CD14-positive monocyte (primary cell): ENCODE results near the gene CD226. TPM values are rescaled to one million over a fixed set of nuclear protein-coding genes. Genes with fewer than 3 reads are reported as not detected.

Experiments
- DNase-seq, 3 donors: peaks; one replicate each; pipeline ENCODE4 v3.0.0-alpha.2; 2011 to 2022
- H2AFZ ChIP-seq: 2 replicates; pipeline ENCODE4 v1.6.0; 2012; ENCODE audit warnings: mild to moderate bottlenecking, low read depth, low read length, inconsistent platforms; ENCODE audit not compliant: insufficient read depth, poor library complexity, severe bottlenecking
- H3K27ac ChIP-seq, 2 donors: 1 replicate in 1 of 2; 2 replicates in 1 of 2; pipeline ENCODE4 v1.5.1; 2012 to 2013; ENCODE audit warnings: low read length in 2 of 2, control low read depth in 1 of 2, inconsistent platforms in 1 of 2, low read depth in 1 of 2, mild to moderate bottlenecking in 1 of 2
- H3K27me3 ChIP-seq, 2 donors: one replicate each; pipeline versions ENCODE4 v1.6.0 to v1.6.1; 2011 to 2013; ENCODE audit warnings: low read length in 2 of 2; ENCODE audit not compliant: control insufficient read depth in 2 of 2, insufficient read depth in 2 of 2
- H3K36me3 ChIP-seq, 2 donors: replicated peaks in 1 of 2; 1 replicate in 1 of 2; 2 replicates in 1 of 2; pipeline versions ENCODE4 v1.5.1 to v1.6.1; 2012 to 2013; ENCODE audit warnings: low read length in 2 of 2, control low read depth in 1 of 2, inconsistent platforms in 1 of 2, mild to moderate bottlenecking in 1 of 2; ENCODE audit not compliant: insufficient read depth in 2 of 2, control insufficient read depth in 1 of 2
- H3K4me1 ChIP-seq, 2 donors: 1 replicate in 1 of 2; 2 replicates in 1 of 2; pipeline versions ENCODE4 v1.5.1 to v1.6.1; 2012 to 2013; ENCODE audit warnings: low read length in 2 of 2, control low read depth in 1 of 2, inconsistent platforms in 1 of 2, mild to moderate bottlenecking in 1 of 2, moderate library complexity in 1 of 2; ENCODE audit not compliant: insufficient read depth in 2 of 2, control insufficient read depth in 1 of 2
- H3K4me2 ChIP-seq: replicated peaks from 2 replicates; pipeline ENCODE3; 2012; ENCODE audit warnings: low read length, moderate library complexity, mild to moderate bottlenecking; ENCODE audit not compliant: poor library complexity, severe bottlenecking; ENCODE audit errors: extremely low read depth
- H3K4me3 ChIP-seq, 3 experiments: fragments of 200-600 bp in 1 of 3; sonication (generic) in 1 of 3; replicated peaks in 1 of 3; 1 replicate in 2 of 3; 2 replicates in 1 of 3; pipeline ENCODE4 v1.5.1; 2011 to 2013; ENCODE audit warnings: low read length in 3 of 3, mild to moderate bottlenecking in 3 of 3, control low read depth in 2 of 3, low read depth in 2 of 3, inconsistent platforms in 1 of 3, moderate library complexity in 1 of 3
- H3K79me2 ChIP-seq: 2 replicates; pipeline ENCODE4 v1.6.0; 2012; ENCODE audit warnings: mild to moderate bottlenecking, control low read depth, inconsistent platforms, low read length, moderate library complexity; ENCODE audit not compliant: insufficient read depth
- H3K9ac ChIP-seq: 2 replicates; pipeline ENCODE4 v1.6.0; 2017; ENCODE audit warnings: low read length, mild to moderate bottlenecking; ENCODE audit not compliant: insufficient read depth, poor library complexity, severe bottlenecking
- H3K9me3 ChIP-seq, 2 donors: replicated peaks in 1 of 2; 1 replicate in 1 of 2; 2 replicates in 1 of 2; pipeline versions ENCODE4 v1.5.1 to v1.6.1; 2012 to 2013; ENCODE audit warnings: low read length in 2 of 2, control low read depth in 1 of 2; ENCODE audit not compliant: control insufficient read depth in 1 of 2, insufficient read depth in 1 of 2
- H4K20me1 ChIP-seq: 2 replicates; pipeline ENCODE4 v1.6.0; 2012; ENCODE audit warnings: mild to moderate bottlenecking, low read length, control low read depth, moderate library complexity; ENCODE audit not compliant: insufficient read depth
- H3K27ac Mint-ChIP-seq, 7 donors: one replicate each; pipeline ENCODE4 v1.8.0; 2020; ENCODE audit warnings: mild to moderate bottlenecking in 7 of 7, mixed read lengths in 7 of 7, moderate library complexity in 6 of 7, inconsistent platforms in 2 of 7
- H3K27me3 Mint-ChIP-seq, 3 donors: one replicate each; pipeline ENCODE4 v1.8.0; 2021 to 2022; ENCODE audit warnings: low read depth in 3 of 3, mild to moderate bottlenecking in 3 of 3, mixed read lengths in 3 of 3, moderate library complexity in 3 of 3, inconsistent platforms in 1 of 3
- H3K36me3 Mint-ChIP-seq, 2 donors: one replicate each; pipeline ENCODE4 v1.8.0; 2020; ENCODE audit warnings: mixed read lengths in 2 of 2, inconsistent platforms in 1 of 2, mild to moderate bottlenecking in 1 of 2
- H3K4me1 Mint-ChIP-seq: one replicate; pipeline ENCODE4 v1.8.0; 2020; ENCODE audit warnings: mild to moderate bottlenecking, mixed read lengths
- H3K4me3 Mint-ChIP-seq, 2 donors: one replicate each; pipeline ENCODE4 v1.8.0; 2020; ENCODE audit warnings: mild to moderate bottlenecking in 2 of 2, mixed read lengths in 2 of 2, moderate library complexity in 1 of 2
- H3K9me3 Mint-ChIP-seq, 7 donors: one replicate each; pipeline ENCODE4 v1.8.0; 2020 to 2022; ENCODE audit warnings: mixed read lengths in 7 of 7, mild to moderate bottlenecking in 6 of 7, moderate library complexity in 6 of 7, inconsistent platforms in 2 of 7
- CTCF ChIP-seq: fragments of 200-600 bp; IDR thresholded peaks from one replicate; pipeline ENCODE4 v1.8.0; 2022; ENCODE audit warnings: antibody characterized with exemption, mild to moderate bottlenecking
- WGBS: methylation state at CpG from one replicate; pipeline ENCODE4 v1.1.5; 2013; ENCODE audit warnings: missing lambda C conversion rate; ENCODE audit not compliant: insufficient coverage; 5-methylcytosine and 5-hydroxymethylcytosine counted together
- intact Hi-C, 2 donors: fragments of 100-400 bp; cut with micrococcal nuclease; formaldehyde crosslinking; loops; one replicate each; pipeline versions ENCODE4 v1.15.0 to v1.15.1; 2023
- polyA plus RNA-seq, 3 donors: library from polyadenylated mRNA; depleted of rRNA in 1 of 3; unstranded in 2 of 3; stranded (reverse) in 1 of 3; fragments of 300-500 nt in 2 of 3; fragments of >200 nt in 1 of 3; fragmentation: Illumina TruSeq in 2 of 3; gene quantifications; 1 replicate in 2 of 3; 2 replicates in 1 of 3; pipeline ENCODE4 v1.2.3, GENCODE V29; 2012 to 2021

CD226 gene
- polyA plus RNA-seq, 3 donors, result 0.53 to 1.1 (median 0.65) TPM

- no peak for DNase-seq
Measured at GRCh38 chr18:69895066-69896047, 52.3 kb downstream of the CD226 start.

GRCh38 chr18:69894467-69894866 lies 53.2 kb downstream of the CD226 start:
- peaks cover 0 to 5% of the 10 kb centered on the region in 2 donors for H3K4me1 ChIP-seq
- no peak for TF ChIP-seq CTCF
- no peak overlapping the region for H2AFZ ChIP-seq
- no peak for DNase-seq
- no peaks in the 10 kb centered on the region for H3K36me3 ChIP-seq
- Mint-ChIP-seq H3K27ac (no peak overlapping the region), H3K9me3 (peaks cover 0 to 11% (median 4%) of the 10 kb centered on the region in 7 donors), H3K27me3 (peaks cover 0 to 2% (median 0%) of the 10 kb centered on the region in 3 donors), H3K4me3 (no peak overlapping the region), H3K36me3 (no peaks in the 10 kb centered on the region), H3K4me1 (peaks cover 12% of the 10 kb centered on the region)
- no peaks in the 10 kb centered on the region for H3K9me3 ChIP-seq
- no CpG with 5 or more reads among the region's 2 CpGs for WGBS
- no peak overlapping the region for H3K27ac ChIP-seq
- intact Hi-C loops, result no loop called here
- H3K4me2 ChIP-seq, result no peak overlapping the region
- no peak overlapping the region for H3K4me3 ChIP-seq
- H3K79me2 ChIP-seq, result no peaks in the 10 kb centered on the region
- no peaks in the 10 kb centered on the region for H3K27me3 ChIP-seq
- no peaks in the 10 kb centered on the region for H4K20me1 ChIP-seq
- no peak overlapping the region for H3K9ac ChIP-seq

More at GRCh38 chr18:69895066-69896047, 52.3 kb downstream of the CD226 start:
- WGBS, result 98% methylated on average over 16 of the region's 19 CpGs
- Mint-ChIP-seq H3K4me3 (no peak overlapping the region), H3K4me1 (peaks cover 12% of the 10 kb centered on the region), H3K27ac (no peak overlapping the region), H3K36me3 (no peaks in the 10 kb centered on the region), H3K9me3 (peaks cover 0 to 11% (median 4%) of the 10 kb centered on the region in 7 donors), H3K27me3 (no peaks in the 10 kb centered on the region)
- no peaks in the 10 kb centered on the region for H3K27me3 ChIP-seq
- no peak overlapping the region for H3K4me2 ChIP-seq
- no peak overlapping the region for H3K4me3 ChIP-seq
- no peak for TF ChIP-seq CTCF
- intact Hi-C loops, result no loop called here
- no peaks in the 10 kb centered on the region for H3K9me3 ChIP-seq
- H3K4me1 ChIP-seq, result peaks cover 0 to 5% of the 10 kb centered on the region in 2 donors
- H2AFZ ChIP-seq, result no peak overlapping the region
- H3K9ac ChIP-seq, result no peak overlapping the region
- H3K27ac ChIP-seq, result no peak overlapping the region
- no peaks in the 10 kb centered on the region for H3K79me2 ChIP-seq
- H4K20me1 ChIP-seq, result no peaks in the 10 kb centered on the region
- H3K36me3 ChIP-seq, result no peaks in the 10 kb centered on the region
